ENCODE data around the gene PPFIA1. TPM values are rescaled to one million over a fixed set of nuclear protein-coding genes. Genes with fewer than 3 reads are reported as not detected.

The PPFIA1 gene
- total and polyA plus RNA-seq, 9 donors: 20.5 to 60.3 (median 37.8) TPM

DNA sequence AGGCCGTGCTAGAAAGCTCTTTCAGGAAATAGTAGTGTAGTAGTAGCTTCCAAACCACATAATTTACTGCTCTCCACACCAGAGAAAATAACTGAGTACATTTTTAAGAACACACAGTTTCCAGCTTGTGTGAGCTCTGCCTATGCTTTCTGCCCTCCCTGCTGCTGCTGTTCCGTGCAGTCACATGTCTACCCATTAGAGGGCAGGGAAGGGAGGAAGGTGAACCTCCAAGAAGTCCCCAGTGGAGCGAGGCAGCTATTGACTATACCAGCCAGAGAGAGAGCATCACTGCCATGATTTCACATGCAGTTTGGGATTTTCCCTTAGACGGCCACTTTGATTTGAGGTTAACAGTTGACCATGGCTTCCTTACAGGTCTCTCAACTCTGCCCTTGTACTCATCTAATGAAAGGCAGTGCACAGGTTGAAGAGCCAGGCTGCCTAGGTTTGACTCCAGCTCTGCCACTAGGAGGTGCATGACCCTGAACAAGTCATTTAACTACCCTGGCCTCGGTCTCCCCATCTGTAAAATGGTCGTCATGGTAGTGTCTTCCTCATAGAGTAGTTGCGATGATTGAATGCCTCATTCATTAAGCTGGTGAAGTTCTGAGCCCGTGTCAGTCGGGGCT lies 108.1 kb downstream of the PPFIA1 start:
- no peak for DNase-seq
- H3K9me3 ChIP-seq: no peaks in the 10 kb centered on the region
- no peak for TF ChIP-seq EP300 (IDR thresholded peaks at IDR 0.05)
- no peak for TF ChIP-seq POLR2A (IDR thresholded peaks at IDR 0.05)
- no peak for TF ChIP-seq CTCF (IDR thresholded peaks at IDR 0.05)
- intact Hi-C loops (cut with DNase I): no loop called here
- H3K4me3 ChIP-seq: no peak overlapping the region
- 68 to 76% (median 75%) methylated on average over 9 of the region's 9 CpGs for WGBS, 3 donors
- no peak overlapping the region for H3K27ac ChIP-seq
- peaks cover 3% of the 10 kb centered on the region for H3K4me1 ChIP-seq (ENCODE audit: insufficient read depth)
- H3K36me3 ChIP-seq: no peaks in the 10 kb centered on the region
- H3K27me3 ChIP-seq: no peaks in the 10 kb centered on the region

GRCh38 chr11:70381350-70381749 lies 110.9 kb downstream of the PPFIA1 start:
- DNase-seq: no peak
- peaks cover 3% of the 10 kb centered on the region for H3K4me1 ChIP-seq (ENCODE audit: insufficient read depth)
- WGBS, 3 donors: 90 to 94% (median 93%) methylated on average over 8 of the region's 8 CpGs
- no peak overlapping the region for H3K4me3 ChIP-seq
- peak overlapping the region in 1 of 2 donors; percentile 48 for H3K27ac ChIP-seq
- intact Hi-C loops (cut with DNase I): no loop called here
- no peaks in the 10 kb centered on the region for H3K27me3 ChIP-seq
- no peaks in the 10 kb centered on the region for H3K9me3 ChIP-seq
- no peak for TF ChIP-seq EP300 (IDR thresholded peaks at IDR 0.05)
- no peaks in the 10 kb centered on the region for H3K36me3 ChIP-seq

DNA sequence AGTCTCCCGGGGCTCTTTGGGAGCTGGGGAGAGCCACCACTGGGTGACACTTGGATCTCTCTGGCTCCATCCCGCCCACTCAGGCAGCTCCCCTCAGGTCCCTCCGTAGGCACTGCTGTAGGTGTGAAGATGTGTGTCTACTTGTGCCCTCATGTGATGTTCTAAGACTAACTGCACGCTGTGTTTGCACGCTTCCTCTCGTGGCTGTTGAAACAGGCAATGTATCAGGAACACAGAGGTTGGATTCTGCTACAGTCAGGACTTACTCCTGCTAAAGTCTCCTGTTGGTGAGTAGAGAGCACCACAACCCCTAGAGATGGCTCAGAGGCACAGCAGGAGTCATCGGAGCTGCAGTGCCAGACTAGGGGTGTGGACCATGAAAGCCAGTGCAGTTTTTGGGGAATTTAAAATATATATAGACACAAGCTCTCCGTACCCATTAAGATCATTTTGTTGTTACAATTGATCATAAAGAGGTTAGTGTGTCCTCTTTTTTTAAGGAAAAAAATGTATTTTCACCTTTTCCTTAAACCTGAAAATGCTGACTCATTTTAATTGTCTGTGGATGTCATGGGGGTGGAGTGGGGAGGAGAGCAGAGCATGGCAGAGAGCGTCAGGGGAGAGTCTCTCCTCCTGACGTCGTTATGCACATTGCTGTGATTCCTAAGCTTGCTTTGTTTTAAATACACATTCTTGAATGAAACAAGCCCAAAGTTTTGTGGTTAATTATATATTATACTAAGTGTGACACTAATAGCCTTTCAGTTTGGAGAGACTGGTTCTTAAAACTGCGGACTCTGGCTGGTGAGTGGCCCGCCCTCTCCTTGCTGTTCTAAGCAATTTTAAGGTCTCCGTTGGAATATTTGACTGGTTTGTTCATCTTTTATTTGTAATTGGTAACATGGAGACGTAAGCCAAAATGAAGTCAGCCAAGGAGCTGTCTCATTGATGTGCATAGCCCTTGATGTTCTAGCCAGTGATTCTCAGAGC lies 111.7 kb downstream of the PPFIA1 start:
- no peak overlapping the region for H3K4me3 ChIP-seq
- H3K27ac ChIP-seq: peak overlapping the region in 1 of 2 donors; percentile 48
- TF ChIP-seq EP300 (IDR thresholded peaks at IDR 0.05) (no peak), POLR2A (IDR thresholded peaks at IDR 0.05) (no peak), CTCF (IDR thresholded peaks at IDR 0.05) (no peak)
- H3K4me1 ChIP-seq (ENCODE audit: insufficient read depth): peaks cover 3% of the 10 kb centered on the region
- no peak for DNase-seq
- intact Hi-C loops (cut with DNase I): no loop called here
- H3K9me3 ChIP-seq: no peaks in the 10 kb centered on the region
- no peaks in the 10 kb centered on the region for H3K27me3 ChIP-seq
- no peaks in the 10 kb centered on the region for H3K36me3 ChIP-seq
- 45 to 46% (median 46%) methylated on average over 15 of the region's 15 CpGs for WGBS, 3 donors

GRCh38 chr11:70383664-70384565 lies 113.4 kb downstream of the PPFIA1 start:
- Histone ChIP-seq H3K9me3 (no peaks in the 10 kb centered on the region), H3K27ac (no peak overlapping the region), H3K4me3 (no peak overlapping the region), H3K4me1 (ENCODE audit: insufficient read depth) (peaks cover 3% of the 10 kb centered on the region), H3K27me3 (no peaks in the 10 kb centered on the region), H3K36me3 (no peaks in the 10 kb centered on the region)
- no peak for DNase-seq
- TF ChIP-seq EP300 (IDR thresholded peaks at IDR 0.05) (no peak), POLR2A (IDR thresholded peaks at IDR 0.05) (no peak), CTCF (IDR thresholded peaks at IDR 0.05) (no peak)
- 80 to 90% (median 82%) methylated on average over 11 of the region's 11 CpGs for WGBS, 3 donors
- intact Hi-C loops (cut with DNase I): no loop called here

All from ovary (tissue), 9 donors.